IPS DF 19.7 (cell line): ENCODE measurements around the gene SCYL2.
"Not testable (repeated sequence)": the region's sequence is repeated elsewhere in the genome, so short reads cannot be mapped to it uniquely, and the experiment has no call there.

Source experiments
- DNase-seq: peaks from one replicate; pipeline ENCODE4 v3.0.0-alpha.2; 2013; ENCODE audit warnings: low read depth, low spot score

SCYL2 gene

DNA sequence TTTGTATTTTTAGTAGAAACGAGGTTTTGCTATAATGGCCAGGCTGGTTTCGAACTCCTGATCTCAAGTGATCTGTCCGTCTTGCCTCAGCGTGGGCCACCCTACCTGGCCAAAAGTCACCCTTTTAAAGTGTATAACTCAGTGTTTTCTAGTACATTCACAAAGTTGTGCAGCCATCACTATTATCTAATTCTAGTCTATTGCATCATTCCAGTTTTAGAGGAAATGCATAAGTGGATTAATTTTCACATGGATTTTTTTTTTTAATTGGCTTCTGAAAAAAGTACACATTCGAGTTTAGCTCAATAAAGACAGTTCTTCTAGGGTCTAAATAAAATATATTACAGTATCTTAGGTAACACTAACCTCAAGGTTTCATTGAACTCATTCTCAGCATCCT is 3.8 kb upstream of the SCYL2 start:
- no peak for DNase-seq

DNA sequence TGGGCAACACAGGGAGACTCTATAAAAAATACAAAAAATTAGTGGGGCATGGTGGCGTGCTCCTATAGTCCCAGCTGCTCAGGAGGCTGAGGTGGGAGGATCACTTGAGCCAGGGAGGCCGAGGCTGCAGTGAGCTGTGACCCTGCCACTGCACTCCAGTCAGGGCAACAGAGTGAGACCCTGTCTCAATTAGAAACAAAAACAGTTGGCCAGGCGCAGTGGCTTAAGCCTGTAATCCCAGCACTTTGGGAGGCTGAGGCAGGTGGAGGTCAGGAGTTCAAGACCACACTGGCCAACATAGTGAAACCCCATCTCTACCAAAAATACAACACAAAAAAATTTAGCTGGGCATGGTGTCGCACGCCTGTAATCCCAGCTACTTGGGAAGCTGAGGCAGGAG is 1.9 kb upstream of the SCYL2 start:
- DNase-seq: not testable (repeated sequence)

DNA sequence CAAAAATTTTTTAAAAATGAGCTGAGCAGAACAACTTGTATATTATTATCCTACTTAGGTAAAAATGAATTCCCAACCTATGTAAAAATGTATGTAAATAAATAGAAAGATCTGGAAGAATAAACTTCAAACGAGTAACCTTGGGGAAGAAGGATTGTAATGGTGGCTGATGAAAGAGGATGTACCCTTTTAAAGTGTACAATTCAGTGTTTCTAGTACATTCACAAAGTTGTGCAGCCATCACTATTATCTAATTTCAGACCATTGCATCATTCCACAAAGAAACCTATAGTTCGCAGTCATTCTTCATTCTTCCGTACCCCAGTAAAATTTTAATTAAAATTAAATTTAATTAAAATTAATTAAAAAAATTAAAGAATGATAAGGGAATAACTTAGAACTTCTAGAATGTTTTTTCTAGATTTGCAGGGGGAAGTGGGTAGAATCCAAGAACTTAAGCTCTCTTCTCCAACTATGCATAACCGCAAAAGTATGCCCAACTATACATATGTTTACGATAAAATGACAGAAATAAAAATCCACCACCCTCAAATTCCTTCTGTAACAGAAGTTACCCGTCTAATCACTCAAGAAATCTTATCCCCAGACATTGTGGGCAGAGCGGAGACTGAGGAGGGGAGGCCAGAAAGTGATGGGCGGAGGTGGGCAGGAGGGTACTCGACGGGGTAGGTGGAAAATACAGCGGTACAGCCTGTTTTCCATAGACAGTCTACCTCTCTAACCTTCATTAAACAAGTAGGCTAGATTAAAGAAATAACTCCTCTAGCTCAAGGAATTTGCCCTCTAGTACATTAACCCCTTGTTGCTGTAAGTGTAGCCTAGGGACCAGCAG is 1.0 kb upstream of the SCYL2 start:
- no peak for DNase-seq

DNA sequence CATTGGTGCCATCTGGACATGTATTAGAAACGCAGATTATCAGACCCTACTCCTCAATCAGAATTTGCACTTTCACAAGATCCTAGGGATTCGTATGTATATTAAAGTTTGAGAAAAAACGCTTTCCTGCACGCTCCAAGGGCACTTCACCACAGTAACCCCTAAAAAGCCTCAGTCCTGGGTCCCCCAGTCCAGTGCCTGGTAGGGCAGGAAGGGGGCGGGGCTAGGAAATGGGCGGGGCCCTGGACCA is 467 bp upstream of the SCYL2 start:
- DNase-seq: no peak

DNA sequence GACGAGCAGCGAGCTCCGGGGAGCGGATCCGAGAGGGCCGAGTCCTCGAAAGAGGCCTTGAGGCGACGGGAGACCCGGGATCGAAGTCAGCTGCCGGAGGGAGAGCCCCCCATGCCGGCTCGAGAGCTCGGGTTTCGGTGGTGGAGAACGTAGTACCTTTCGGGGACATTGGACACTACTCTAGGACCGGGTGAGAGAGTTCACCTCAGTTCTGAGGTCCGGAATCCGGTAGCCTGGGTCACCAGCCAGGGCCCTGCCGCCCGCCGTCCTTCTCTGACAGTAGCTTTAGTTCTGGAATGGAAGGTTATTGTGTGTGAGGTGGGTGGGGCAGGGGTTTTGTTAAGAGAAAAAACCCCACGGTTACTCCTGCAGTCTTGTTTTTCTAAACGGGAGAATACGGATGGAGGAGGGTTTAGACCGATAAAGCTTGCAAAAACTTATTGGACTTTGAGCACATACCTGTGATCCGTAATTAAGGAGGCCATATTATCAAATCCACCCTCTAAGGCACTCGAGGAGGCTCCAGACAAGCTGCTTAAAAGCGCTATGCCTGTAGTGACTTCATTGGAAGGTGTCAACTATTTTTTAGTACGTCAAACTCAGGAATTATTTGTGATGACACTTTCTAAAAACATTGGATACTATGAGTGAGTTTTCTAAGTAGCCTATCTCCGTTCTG is 765 bp downstream of the SCYL2 start:
- DNase-seq: no peak

DNA sequence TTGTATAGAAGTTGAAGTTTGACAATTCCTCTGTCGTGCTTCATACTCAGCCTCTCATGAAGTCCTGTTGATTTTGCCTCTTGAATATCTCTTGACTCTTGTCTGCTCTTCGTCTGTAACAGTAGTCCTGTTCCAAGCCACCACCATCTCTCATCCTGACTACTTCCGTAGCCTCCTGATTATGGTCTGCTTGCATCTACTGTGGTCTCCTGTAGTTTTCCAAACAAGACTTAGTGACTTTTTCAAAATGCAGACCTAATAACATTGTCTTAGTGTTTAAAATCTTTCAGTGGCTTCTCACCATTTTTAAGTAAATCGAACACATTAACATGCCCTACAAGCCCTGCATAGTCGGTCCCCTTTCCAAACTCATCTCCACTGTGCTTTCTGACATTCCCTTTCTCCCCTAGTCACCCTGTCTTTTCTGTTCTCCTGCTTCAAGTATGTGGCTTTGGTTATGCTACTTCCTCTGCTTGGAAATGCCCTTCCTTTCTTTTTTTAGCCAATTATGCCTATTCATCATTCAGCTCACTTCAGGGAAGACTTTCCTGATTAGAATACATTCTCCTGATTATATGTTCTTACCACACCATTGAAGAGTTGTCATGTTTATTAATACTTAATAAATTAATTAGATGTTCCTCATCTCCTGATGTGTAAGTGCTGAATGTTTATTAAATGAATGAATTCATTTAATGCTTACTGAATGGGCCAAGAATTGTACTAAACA is 2.0 kb downstream of the SCYL2 start:
- DNase-seq: no peak

DNA sequence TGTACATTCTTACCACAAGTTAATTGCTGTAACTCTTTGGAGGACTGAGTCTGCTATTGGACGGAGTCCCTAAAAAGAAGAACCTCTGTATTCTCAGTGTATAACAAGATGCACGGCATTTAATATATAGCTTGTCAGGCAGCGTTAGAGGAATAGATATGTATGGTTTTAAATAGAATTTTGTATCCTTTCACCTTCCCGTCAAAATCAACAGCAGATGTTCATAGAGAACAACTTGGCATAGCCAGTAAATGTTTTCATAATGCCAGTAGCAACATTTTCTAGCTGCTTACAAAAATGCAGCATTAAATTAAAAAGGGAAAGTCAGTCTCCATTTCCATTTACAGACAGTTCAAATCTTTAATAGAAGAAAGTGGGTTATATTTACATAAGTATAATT is 6.8 kb downstream of the SCYL2 start:
- no peak for DNase-seq

DNA sequence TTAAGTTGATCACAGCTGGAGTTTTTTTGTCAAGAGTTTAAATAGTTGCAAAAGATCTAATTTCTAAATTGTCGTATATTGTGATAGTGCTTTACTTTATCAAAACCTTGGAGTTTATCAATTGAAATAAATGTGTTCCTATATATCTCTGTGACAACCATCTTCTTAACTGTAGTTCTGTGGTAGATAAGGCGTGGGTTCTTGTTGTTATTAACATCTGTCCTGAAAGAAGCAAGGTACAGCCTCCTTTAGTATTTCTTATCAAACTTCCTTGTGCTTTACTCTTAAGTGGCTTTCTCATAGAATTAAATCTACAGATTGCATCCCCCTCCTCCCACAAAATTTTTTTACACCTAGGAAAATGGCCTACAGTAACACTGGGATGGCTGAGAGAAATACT is 7.3 kb downstream of the SCYL2 start:
- DNase-seq: no peak

DNA sequence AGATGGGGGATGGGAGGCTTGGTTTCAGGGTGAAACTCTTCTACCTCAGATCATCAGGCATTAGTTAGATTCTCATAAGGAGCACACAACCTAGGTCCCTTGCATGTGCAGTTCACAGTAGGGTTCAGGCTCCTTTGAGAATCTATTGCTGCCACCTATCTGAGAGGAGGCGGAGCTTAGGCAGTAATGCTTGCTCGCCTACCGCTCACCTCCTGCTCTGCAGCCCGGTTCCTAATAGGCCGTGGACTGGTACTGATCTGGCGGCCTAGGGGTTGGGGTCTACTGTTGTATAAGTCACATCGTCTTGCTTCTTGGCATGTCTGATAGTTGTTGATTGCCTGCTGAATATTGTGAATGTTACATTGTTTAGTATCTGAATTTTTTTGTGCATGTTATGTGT is 12.2 kb downstream of the SCYL2 start:
- no peak for DNase-seq

DNA sequence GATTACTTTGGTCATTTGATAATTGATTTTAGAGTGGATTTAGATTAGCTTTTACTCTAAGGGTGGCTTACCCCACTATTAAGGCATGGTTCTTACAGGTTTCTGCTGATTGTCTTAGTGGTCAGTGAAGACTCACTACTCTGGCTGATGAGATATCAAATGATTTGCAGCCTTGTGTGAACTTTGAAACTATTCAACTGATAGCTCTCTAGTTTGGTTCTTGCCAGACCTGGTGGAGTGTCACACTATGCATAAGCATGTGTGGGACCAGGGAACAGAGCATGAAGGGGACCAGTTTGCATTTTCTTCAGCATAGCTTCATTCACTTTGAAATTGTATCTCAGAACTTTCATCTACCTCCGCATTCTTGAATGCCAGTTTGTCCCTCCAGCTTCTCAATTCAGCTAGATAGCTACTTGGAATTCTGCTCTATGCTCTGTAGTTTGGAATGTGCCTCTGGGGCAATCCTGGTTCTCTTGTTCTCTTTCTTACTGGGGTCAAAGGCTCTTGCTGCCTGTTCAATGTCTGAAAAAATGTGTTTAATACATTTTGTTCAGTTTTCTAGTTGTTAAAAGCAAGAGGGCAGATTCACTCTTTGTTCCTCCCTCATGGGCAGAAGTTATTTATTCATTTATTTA is 12.7 kb downstream of the SCYL2 start:
- no peak for DNase-seq

DNA sequence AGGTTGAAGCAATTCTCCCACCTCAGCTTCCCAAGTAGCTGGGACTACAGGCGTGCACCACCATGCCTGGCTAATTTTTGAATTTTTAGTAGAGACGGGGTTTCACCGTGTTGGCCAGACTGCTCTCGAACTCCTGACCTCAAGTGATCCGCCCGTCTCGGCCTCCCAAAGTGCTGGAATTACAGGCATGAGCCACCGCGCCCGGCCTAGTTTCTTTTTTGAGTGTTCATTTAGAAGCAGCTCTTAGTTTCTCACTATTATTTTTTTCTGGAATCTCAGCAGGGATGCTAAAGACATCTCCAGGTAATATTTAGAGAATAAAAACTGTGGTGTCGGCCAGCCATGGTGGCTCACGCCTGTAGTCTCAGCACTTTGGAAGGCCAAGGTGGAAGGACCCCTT is 17.6 kb downstream of the SCYL2 start:
- not testable (repeated sequence) for DNase-seq

DNA sequence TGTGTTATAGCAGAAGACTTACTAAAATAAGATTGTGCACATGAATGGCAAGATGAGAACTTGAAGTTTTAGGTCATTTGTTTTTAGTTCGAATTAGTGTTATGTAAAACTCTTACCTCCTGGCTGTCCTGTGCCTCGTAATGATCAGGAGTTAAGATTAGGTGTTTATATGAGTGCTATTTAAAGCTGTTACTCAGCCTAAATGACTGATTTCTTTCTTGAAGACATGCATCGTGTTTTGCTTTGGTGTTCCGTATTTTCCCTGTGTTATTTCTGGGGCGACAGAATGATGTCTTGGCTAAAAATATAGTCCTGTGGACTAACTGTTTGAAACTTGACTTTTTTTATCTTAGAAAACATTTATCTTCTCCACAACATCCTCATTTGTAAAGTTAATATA is 22.1 kb downstream of the SCYL2 start:
- DNase-seq: no peak

DNA sequence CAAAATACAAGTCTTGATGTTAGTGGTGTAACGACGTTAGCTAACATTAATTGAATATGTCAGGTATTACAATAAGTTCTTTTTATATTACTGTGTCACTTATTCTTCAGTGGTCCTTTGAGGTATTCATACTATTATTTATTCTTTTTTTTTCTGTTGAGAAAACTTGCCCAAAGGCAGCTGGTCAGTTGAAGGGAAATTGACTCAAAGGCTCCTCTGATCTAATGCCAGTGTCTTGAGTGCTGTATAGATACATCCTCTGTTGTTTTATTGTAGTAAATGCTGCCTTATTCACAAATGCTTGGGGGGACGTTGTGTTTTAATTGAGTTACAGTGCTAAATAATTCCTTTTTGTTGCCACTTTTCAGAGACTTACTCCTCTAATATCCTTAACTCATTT is 23.0 kb downstream of the SCYL2 start:
- DNase-seq: no peak

DNA sequence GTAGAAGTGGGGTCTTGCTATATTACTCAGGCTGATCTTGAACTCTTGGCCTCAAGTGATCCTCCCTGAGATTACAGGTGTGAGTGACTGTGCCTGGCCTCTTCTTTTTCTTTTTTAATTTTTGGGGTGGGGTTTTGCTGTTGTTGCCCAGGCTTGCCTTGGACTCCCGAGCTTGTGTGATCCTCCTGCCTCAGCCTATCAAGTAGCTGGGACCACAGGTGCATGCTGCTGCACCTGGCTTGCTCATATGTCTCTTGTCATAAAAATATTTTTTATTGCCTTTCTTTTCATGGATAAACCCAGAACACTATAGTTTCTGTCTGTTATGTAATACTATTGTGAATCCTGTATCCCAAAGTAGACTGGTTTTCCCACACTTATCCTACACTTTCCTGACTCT is 26.0 kb downstream of the SCYL2 start:
- no peak for DNase-seq

DNA sequence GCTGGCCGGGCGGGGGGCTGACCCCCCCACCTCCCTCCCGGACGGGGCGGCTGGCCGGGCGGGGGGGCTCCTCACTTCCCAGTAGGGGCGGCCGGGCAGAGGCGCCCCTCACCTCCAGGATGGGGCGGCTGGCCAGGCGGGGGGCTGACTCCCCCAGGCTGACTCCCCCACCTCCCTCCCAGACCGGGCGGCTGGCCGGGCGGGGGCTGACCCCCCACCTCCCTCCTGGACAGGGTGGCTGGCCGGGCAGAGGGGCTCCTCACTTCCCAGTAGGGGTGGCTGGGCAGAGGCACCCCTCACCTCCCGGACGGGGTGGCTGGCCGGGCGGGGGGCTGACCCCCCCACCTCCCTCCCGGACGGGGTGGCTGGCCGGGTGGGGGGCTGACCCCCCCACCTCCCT is 27.4 kb downstream of the SCYL2 start:
- not testable (repeated sequence) for DNase-seq

DNA sequence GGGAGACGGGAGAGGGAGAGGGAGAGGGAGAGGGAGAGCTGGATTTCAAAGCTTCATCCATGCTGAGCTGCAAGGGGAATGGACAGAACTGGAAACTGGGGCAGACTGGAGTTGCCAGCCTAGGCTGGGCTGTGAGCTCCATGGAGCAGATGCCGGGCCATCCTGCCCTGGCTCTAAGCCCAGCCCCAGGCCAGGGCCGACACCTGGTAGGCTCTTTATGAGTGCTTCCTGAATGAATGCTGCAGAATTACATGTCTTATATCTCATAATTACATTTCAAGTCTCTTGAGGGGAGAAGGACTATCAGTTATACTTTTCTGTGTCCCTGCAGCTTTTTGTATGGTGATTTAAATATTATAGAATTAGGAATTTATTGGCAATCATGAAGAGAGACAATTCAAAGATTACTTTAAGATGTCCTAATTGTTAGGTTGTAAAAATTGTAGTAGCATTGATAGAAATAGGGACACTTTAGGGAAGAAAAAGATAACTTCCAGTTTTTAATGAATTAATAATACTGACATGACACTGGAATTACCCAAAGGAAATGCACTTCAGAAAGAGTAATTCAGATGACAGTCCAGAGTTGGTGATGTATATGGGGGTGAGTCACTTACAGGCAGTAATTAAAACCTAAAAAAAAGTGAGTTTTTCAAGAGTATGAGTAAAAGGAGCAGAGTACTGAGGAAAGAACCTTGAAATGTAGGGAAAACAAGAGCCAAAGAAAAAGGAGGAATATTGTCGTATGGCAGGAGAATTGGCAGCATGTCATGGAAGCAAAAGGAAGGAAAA is 29.0 kb downstream of the SCYL2 start:
- no peak for DNase-seq

DNA sequence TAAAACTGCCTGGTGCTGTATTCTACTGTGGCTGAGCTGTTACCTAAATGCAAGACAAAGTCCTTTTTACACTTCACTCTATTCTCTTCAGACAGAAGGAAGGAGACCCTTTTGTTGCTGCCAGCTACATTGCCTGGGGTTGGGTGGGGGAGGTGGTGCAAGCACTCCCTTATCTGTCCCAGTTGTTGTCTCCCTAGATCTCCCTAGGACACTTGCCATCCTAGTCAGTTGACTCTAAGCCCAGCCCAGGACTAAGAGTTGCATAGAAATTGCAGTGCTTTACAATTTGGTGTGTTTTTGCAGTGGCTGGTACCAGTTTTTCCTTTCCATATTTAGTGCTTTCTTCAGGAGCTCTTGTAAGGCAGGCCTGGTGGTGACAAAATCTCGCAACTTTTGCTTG is 35.1 kb downstream of the SCYL2 start:
- DNase-seq: no peak

DNA sequence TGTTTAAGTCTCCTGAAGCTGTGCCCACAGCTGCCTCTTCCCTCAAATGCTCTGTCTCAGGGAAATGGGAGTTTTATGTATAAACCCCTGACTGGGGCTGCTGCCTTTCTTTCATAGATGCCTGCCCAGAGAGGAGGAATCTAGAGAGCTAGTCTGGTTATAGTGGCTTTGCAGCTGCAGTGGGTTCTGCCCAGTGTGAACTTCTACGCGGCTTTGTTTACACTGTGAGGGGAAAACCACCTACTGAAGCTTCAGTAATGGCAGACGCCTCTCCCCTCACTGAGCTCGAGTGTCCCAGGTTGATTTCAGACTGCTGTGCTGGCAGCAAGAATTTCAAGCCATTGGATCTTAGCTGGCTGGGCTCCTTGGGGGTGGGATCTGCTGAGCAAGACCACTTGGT is 36.9 kb downstream of the SCYL2 start:
- no peak for DNase-seq

DNA sequence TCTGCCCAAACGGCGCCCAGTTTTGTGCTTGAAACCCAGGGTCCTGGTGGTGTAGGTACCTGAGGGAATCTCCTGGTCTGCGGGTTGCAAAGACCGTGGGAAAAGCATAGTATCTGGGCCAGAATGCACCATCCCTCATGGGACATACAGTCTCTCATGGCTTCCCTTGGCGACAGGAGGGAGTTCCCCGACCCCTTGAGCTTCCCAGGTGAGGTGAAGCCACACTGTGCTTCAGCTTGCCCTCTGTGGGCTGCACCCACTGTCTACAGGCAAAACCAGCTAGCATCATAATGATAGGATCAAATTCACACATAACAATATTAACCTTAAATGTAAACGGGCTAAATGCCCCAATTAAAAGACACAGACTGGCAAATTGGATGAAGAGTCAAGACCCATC is 37.4 kb downstream of the SCYL2 start:
- DNase-seq: not testable (repeated sequence)

DNA sequence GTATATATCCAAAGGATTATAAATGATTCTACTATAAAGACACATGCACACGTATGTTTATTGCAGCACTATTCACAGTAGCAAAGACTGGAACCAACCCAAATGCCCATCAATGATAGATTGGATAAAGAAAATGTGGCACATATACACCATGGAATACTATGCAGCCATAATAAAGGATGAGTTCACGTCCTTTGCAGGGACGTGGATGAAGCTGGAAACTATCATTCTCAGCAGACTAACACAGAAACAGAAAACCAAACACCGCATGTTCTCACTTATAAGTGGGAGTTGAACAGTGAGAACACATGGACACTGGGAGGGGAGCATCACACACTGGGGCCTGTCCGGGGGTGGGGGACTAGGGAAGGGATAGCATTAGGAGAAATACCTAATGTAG is 41.2 kb downstream of the SCYL2 start:
- not testable (repeated sequence) for DNase-seq

DNA sequence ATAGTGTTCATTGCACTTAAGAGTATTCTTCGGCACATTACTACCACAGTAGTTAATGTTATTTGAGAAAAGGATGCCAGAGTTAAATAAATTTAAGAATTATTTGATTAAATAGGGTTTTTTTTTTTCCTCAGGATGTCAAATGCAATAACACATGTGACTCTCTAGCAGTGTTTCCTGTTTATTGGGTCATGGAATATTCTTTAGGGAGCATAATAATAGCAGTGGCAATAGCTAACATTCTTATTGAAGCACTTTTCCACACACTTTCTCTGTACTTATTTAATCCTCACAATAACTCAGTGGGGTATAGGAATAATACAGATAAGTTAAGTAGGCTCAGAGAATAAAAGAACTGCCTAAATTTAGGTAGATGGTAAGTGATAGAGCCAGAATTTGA is 44.3 kb downstream of the SCYL2 start:
- no peak for DNase-seq

DNA sequence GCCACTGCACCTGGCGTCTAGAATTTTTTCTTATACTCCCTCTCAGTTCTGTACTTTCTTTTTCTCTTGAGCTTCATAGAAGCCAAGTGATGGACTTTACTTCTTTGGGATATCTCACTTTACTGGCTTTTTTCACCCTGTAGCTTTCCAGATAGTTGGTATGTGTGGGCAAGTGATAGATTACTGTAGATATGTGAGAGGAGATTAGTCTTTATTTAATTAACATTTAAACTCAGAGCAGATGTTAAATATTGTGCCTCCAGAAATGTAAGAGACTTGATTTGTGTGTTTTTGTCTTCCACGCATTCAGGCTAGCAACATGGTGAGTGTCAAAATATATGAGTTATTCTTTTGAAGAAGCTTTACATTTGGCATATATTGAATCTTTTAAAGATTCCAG is 50.4 kb downstream of the SCYL2 start:
- no peak for DNase-seq
